LNCAP (cell line): ENCODE measurements around the gene KDM3B.

Experiments used
- TF ChIP-seq, protein P1 (sequence below): fragments of 450-650 bp; IDR thresholded peaks from 2 replicates; pipeline ENCODE4 v1.5.1; 2017; ENCODE audit warnings: mild to moderate bottlenecking

The KDM3B gene

DNA sequence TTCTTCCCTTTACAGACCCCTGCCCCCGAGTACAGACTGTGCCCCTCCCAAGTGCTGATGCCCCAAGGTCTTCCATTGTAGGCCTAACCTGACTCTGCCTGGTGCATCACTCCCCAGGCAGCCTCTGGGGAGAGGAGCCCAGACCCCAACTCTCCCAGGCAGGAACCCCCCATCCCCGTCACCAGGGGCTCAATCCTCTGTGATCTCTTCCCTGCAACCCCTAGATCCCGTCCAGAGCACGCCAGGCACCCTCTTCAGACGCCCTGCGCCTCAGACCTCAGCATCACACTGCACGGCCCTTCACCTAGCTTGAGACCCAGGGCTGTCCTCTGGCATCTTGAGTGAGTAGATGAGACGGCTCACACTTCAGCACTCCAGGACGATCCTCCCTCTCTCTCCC, 106.4 kb downstream of the KDM3B start:
- TF ChIP-seq, protein P1, sequence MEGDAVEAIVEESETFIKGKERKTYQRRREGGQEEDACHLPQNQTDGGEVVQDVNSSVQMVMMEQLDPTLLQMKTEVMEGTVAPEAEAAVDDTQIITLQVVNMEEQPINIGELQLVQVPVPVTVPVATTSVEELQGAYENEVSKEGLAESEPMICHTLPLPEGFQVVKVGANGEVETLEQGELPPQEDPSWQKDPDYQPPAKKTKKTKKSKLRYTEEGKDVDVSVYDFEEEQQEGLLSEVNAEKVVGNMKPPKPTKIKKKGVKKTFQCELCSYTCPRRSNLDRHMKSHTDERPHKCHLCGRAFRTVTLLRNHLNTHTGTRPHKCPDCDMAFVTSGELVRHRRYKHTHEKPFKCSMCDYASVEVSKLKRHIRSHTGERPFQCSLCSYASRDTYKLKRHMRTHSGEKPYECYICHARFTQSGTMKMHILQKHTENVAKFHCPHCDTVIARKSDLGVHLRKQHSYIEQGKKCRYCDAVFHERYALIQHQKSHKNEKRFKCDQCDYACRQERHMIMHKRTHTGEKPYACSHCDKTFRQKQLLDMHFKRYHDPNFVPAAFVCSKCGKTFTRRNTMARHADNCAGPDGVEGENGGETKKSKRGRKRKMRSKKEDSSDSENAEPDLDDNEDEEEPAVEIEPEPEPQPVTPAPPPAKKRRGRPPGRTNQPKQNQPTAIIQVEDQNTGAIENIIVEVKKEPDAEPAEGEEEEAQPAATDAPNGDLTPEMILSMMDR: no peak

DNA sequence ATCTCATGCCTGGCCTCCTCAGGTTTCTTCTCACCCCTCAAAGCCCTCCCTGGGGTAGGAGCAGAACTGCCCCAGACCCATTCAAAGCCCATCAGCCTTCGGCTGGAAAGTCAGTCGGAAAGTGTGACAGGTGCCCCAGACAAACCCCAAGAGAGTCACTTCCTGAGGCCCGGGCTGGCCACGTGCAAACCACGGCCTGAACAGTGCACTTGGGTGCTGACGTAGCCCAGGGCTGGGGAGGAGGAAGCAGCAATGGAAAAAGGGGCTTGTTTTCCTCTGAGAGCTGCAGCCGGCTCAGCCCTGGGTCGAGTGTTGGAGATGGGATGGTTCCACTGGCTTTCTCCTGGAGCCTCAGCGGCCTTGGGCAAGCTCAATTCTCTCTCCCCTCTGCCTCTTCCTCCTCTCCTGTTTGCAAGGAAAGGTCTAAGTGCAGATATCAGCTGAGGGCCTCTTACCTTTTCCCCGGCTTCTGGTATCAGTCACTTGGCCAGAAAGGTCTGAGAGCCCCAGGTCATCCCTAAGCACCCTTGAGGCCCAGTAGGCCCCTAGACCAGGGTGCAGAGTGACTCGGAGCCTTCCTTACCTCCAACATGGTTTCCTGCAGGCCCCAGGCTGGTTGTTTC, 106.9 kb downstream of the KDM3B start:
- TF ChIP-seq, protein P1: no peak

DNA sequence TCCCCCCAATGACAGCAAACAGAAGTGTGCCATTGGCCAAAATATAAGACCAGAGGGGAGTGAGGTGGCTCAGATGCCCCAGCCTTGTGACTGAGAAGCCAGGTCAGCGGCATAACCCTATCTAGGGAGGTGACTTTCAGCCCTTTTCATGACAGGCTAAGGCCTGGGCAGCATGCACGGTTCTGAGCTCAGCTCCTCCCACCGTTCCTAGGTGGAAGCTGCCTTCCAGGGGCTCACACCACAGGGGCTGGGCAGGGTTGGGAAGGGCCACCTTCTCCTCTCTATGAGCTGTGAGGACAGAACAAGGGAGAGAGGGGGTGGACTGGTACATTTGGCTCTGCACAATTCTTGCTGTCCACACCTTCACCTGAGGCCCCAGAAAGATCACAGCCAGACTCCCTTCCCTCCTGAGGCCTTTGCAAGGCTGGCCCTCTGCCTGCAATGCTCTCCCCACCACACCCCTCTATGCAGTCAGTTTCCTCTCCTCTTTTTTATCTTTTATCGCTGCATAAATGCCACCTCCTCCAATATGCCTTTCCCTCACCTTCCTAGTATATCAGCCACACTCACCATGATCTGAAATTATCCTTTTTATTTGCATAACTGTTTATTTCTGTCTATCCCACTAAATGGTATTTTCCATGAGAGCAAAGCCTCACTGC, 107.7 kb downstream of the KDM3B start:
- TF ChIP-seq, protein P1: no peak

DNA sequence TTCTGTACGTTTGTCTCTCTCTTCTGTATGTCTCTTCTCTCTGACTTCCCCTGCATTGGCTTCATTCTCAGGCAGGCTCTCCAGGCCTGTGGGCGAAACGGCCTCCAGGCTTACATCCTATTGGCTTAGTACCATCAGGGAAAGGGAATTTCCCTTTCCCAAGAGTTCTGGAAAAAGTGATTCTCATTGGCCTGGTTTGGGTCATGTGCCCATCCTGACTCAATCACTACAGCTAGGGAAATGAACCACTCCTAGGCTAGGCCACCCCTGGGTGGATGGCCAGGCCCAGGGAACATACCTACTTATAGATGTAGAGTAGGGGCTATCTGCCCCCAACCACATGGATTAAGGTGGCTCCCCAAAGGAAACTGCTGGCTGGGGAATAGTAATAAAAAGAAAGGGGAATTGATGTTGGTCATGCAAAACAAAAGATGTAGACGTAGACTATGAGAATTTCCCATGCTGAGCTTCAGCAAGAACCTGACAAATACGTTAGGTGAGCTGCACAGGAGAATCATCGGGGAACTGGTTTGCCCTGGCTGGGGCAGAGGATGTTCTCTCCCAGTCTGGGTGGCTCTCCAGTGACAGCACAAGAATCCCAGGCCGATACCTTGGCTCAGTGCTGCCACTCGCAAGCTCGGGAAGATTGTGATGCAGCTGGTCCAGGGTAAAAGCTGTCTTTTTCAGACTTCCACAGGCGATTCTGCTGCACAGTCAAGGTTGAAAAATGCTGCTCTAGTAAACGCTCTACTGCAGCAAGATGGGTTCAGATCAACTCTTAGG, 109.0 kb downstream of the KDM3B start:
- TF ChIP-seq, protein P1: no peak

DNA sequence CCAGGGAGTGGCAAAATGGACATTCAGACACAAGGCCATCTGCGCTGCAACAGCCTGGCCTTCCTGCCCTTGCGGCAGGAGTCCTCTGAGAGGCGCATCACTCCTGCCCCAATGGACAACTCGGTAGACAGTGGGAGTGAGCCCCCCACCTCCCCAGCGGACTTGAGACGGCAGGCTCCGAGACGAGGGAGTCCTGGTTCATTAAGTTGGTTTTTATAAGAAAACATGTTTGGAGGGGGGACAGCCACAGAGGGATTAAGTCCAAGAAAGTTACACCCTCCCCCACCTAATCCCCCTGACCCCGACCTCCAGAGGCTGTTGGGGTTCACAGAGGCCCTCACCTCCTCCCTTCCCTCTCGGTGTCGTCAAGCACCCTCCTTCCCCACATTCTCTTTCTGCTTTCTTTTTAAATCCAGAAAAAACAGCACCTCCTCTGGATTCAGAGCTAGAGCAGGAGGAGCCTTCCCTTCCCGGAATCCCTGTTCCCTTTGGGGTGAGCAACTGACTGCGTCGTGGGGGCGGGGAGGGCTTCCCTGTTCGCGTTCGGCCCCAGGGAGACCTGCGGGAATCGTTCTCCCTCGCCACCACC, 111.0 kb downstream of the KDM3B start:
- TF ChIP-seq, protein P1: no peak

DNA sequence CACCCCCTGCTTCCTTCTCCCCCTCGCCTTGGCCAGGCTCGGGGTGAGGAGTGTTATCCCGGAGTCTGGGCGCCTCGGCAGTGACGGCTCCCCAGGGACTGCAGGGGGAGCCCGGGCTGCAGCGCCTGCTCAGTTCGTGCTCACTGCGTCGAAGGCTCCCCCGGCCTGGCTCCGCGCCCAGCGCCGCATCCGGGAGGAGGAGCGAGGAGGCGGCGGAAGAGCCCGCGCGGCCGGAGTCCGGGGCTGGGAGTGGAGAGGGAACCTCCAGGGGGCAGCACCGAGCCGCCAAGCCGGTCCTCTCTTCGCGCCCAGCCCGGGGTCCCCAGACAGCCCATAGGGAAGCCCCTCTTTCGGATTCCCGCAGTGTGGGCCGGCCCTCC, 111.5 kb downstream of the KDM3B start:
- TF ChIP-seq, protein P1: peak; percentile 98

DNA sequence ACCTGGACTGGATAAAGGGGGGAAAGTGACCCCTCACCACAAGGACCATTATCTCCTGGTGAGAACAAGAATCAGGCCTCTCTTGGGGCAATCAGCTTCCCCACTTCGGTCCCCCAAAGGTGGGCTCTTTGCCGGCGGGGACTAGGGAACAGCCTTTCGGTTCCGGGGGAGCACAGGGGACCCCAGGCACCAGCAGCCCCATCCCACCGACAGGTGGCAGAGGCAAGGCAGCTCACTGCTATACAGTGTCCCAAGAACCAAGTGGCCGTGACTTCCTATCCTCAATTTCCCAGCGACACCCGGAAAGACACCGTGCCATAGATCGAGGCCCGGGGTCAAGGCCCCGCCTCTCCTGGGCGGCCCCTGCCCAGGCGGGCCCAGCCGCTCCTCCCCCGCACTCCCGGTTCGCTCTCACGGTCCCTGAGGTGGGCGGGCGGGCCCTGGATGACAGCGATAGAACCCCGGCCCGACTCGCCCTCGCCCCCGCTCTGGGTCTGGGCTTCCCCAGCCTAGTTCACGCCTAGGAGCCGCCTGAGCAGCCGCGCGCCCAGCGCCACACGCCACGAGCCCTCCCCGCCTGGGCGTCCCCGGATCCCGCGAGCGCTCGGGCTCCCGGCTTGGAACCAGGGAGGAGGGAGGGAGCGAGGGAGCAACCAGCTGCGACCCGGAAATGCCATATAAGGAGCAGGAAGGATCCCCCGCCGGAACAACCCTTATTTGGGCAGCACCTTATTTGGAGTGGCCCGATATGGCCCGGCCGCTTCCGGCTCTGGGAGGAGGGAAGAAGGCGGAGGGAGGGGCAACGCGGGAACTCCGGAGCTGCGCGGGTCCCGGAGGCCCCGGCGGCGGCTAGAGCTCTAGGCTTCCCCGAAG, 112.1 kb downstream of the KDM3B start:
- TF ChIP-seq, protein P1: peak; percentile 66
